Endothelial cell (in vitro differentiated cells): Measurements from ENCODE around the gene ZCCHC24. TPM values are rescaled to one million over a fixed set of nuclear protein-coding genes. Genes with fewer than 3 reads are reported as not detected.

Source experiments
- DNase-seq: peaks from one replicate; pipeline ENCODE4 v3.0.0; 2021; ENCODE audit warnings: low spot score
- H3K27ac Mint-ChIP-seq: one replicate; pipeline ENCODE4 v1.8.0; 2021; ENCODE audit warnings: mixed read lengths, inconsistent platforms; ENCODE audit not compliant: unreplicated experiment
- H3K27me3 Mint-ChIP-seq: one replicate; pipeline ENCODE4 v1.8.0; 2021; ENCODE audit warnings: mild to moderate bottlenecking, moderate library complexity, mixed read lengths, inconsistent platforms; ENCODE audit not compliant: unreplicated experiment
- H3K36me3 Mint-ChIP-seq: one replicate; pipeline ENCODE4 v1.8.0; 2021; ENCODE audit warnings: mild to moderate bottlenecking, low read depth, mixed read lengths, inconsistent platforms; ENCODE audit not compliant: unreplicated experiment
- H3K4me1 Mint-ChIP-seq: one replicate; pipeline ENCODE4 v1.8.0; 2021; ENCODE audit warnings: mild to moderate bottlenecking, mixed read lengths, inconsistent platforms; ENCODE audit not compliant: unreplicated experiment
- H3K4me3 Mint-ChIP-seq: one replicate; pipeline ENCODE4 v1.8.0; 2021; ENCODE audit warnings: mild to moderate bottlenecking, mixed read lengths, inconsistent platforms; ENCODE audit not compliant: unreplicated experiment
- H3K9me3 Mint-ChIP-seq: one replicate; pipeline ENCODE4 v1.8.0; 2021; ENCODE audit warnings: mixed read lengths, inconsistent platforms; ENCODE audit not compliant: unreplicated experiment
- CTCF ChIP-seq: fragments of 200-600 bp; sonication (generic); IDR thresholded peaks from one replicate; pipeline ENCODE4 v1.5.0; 2021; ENCODE audit warnings: antibody characterized with exemption; ENCODE audit not compliant: unreplicated experiment
- total RNA-seq: library from RNA; stranded (reverse); fragmentation: NEBNext Ultra II Directional; extraction: Animal tissue kit (Norgen Biotek cat#: 25700); gene quantifications from one replicate; pipeline ENCODE4 v1.2.1, GENCODE V29; 2021; ENCODE audit not compliant: unreplicated experiment

Gene ZCCHC24
- total RNA-seq, 1 donor from 2014 or later: 60.0 TPM

GRCh38 chr10:79453392-79453791, 8.0 kb upstream of the ZCCHC24 start:
- Mint-ChIP-seq H3K27me3 (peaks cover 7% of the 10 kb centered on the region), H3K27ac (no peak overlapping the region), H3K4me1 (peaks cover 36% of the 10 kb centered on the region), H3K36me3 (no peaks in the 10 kb centered on the region), H3K9me3 (no peaks in the 10 kb centered on the region), H3K4me3 (no peak overlapping the region)
- DNase-seq: no peak
- no peak for TF ChIP-seq CTCF

DNA sequence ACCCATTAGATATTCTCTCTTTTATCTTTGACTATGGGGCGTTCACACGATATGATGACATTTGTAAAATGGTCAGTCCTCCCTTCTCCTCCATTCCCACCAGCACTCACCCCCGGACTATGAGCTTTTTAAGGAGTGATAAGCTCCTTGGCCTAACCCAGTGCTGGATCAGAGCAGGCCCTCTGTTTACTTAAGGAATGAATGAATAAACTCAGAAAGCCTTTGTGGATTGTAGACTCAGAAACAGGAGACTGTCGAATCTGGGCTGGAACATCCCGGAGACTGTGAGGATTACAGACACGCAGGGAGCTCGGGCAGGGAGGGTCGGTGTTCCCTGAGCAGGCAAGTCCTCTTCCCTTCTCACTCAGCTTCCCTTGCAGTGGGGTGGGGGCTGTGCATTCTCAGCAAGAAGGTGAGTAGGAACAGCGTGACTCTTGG, 6.8 kb upstream of the ZCCHC24 start:
- no peak for DNase-seq
- Mint-ChIP-seq H3K4me3 (no peak overlapping the region), H3K4me1 (peaks cover 37% of the 10 kb centered on the region), H3K36me3 (no peaks in the 10 kb centered on the region), H3K27me3 (peaks cover 8% of the 10 kb centered on the region), H3K9me3 (no peaks in the 10 kb centered on the region), H3K27ac (no peak overlapping the region)
- TF ChIP-seq CTCF: no peak

DNA sequence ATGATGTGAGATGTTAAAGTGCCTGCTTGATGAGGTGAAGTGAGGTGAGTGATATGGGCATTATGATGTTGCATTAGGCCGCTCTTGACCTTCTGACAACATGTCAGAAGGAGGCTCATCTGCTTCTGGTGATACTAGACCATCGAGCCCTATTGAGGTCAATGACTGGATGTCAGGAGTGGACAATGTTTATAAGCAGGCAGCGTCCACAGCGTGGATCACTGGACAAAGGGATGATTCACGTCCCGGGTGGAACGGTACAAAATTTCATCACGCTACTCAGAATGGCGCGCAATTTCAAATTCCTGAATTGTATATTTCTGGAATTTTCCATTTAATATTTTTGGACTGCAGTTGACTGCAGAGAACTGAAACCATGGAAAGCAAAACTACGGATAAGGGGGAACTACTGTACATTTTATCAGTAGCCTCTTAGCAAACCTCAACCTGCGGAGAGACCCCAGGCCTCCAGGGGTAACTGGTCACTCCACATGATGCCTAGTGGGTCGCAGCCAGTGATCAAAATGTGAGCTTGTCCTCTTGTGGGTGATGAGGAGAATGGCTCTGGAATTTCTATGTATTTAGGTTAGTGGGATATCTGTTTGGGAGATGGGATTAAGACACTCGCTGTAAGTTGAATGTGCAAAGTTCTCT, 5.7 kb upstream of the ZCCHC24 start:
- no peak for TF ChIP-seq CTCF
- Mint-ChIP-seq H3K27me3 (peaks cover 14% of the 10 kb centered on the region), H3K9me3 (no peaks in the 10 kb centered on the region), H3K4me3 (no peak overlapping the region), H3K27ac (no peak overlapping the region), H3K4me1 (peaks cover 43% of the 10 kb centered on the region), H3K36me3 (peaks cover 4% of the 10 kb centered on the region)
- no peak for DNase-seq

- peaks cover 37% of the 10 kb centered on the region for H3K4me1 Mint-ChIP-seq
- H3K27me3 Mint-ChIP-seq: peaks cover 14% of the 10 kb centered on the region
- DNase-seq: no peak
- no peak overlapping the region for H3K4me3 Mint-ChIP-seq
- TF ChIP-seq CTCF: no peak
- peaks cover 9% of the 10 kb centered on the region for H3K36me3 Mint-ChIP-seq
- no peaks in the 10 kb centered on the region for H3K9me3 Mint-ChIP-seq
- no peak overlapping the region for H3K27ac Mint-ChIP-seq
These were observed 4.0 kb upstream of the ZCCHC24 start for GRCh38 chr10:79449181-79450146.

DNA sequence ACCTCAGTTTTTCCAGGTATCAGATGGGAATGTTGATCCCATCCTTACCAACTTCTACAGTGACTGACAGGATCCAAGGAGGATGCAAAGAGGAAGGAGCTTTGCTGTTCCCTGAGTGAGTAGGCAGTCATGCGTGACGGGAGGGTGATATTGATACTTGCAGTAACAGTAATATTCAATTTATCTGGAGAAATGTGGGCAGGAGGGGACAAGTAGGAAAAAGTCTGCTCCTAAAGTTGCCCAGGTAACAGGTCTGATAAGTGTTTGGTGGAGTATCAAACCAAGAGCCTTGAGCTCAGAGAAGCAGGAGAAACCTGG, 3.3 kb upstream of the ZCCHC24 start:
- Mint-ChIP-seq H3K36me3 (peaks cover 16% of the 10 kb centered on the region), H3K9me3 (no peaks in the 10 kb centered on the region), H3K27me3 (peaks cover 15% of the 10 kb centered on the region), H3K4me1 (peaks cover 35% of the 10 kb centered on the region), H3K4me3 (no peak overlapping the region), H3K27ac (no peak overlapping the region)
- no peak for DNase-seq
- TF ChIP-seq CTCF: no peak
